C4-2B (cell line): ENCODE results near the gene MVD.

Source experiments
- ZFX ChIP-seq: fragments of 450-650 bp; IDR thresholded peaks from 2 replicates; pipeline ENCODE4 v1.6.1; 2017
- TF ChIP-seq, protein P1 (sequence below): fragments of 450-650 bp; conservative IDR thresholded peaks from 2 replicates; pipeline ENCODE4 v1.5.1; 2017; ENCODE audit warnings: mild to moderate bottlenecking

DNA sequence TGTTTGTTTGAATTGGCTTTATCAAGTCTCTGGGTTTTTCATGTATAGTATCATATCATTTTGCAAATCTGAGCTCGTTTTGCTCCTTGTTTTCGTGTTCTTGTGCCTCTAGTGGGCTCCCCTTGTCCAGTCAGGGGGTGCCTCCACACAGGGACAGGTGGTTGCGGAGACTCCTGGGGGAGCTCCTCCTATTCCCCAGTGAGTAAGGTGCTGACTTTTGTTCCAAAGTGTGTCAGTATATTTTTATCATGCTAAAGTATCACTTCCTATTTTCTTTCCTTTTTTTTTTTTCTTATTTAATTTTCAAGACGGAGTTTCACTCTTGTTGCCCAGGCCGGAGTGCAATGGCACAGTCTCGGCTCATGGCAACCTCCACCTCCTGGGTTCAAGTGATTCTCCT lies 54.8 kb downstream of the MVD start:
- TF ChIP-seq, protein P1, sequence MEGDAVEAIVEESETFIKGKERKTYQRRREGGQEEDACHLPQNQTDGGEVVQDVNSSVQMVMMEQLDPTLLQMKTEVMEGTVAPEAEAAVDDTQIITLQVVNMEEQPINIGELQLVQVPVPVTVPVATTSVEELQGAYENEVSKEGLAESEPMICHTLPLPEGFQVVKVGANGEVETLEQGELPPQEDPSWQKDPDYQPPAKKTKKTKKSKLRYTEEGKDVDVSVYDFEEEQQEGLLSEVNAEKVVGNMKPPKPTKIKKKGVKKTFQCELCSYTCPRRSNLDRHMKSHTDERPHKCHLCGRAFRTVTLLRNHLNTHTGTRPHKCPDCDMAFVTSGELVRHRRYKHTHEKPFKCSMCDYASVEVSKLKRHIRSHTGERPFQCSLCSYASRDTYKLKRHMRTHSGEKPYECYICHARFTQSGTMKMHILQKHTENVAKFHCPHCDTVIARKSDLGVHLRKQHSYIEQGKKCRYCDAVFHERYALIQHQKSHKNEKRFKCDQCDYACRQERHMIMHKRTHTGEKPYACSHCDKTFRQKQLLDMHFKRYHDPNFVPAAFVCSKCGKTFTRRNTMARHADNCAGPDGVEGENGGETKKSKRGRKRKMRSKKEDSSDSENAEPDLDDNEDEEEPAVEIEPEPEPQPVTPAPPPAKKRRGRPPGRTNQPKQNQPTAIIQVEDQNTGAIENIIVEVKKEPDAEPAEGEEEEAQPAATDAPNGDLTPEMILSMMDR: no peak
- no peak for TF ChIP-seq ZFX
